Loucy (cell line): Measurements from ENCODE around the gene PIK3R5.
A peak's percentile ranks its signal among the peaks of the same experiment; 100 is the strongest.

ENCODE experiments used
- H2AFZ ChIP-seq: fragments of 200-600 bp; sonication (generic); 2 replicates; pipeline ENCODE4 v1.6.0; 2016; ENCODE audit warnings: antibody characterized with exemption, mild to moderate bottlenecking, low read length, moderate library complexity
- H3F3A ChIP-seq: fragments of 200-600 bp; 2 replicates; pipeline ENCODE4 v1.6.0; 2016; ENCODE audit warnings: antibody characterized with exemption, low read depth, mild to moderate bottlenecking
- H3K27me3 ChIP-seq: fragments of 200-600 bp; sonication (generic); 2 replicates; pipeline ENCODE4 v1.6.1; 2014; ENCODE audit warnings: low read length, mild to moderate bottlenecking; ENCODE audit not compliant: insufficient read depth, poor library complexity, severe bottlenecking
- H3K36me3 ChIP-seq: fragments of 200-600 bp; sonication (generic); 2 replicates; pipeline ENCODE4 v1.6.1; 2016; ENCODE audit warnings: low read length; ENCODE audit not compliant: insufficient read depth
- H3K4me1 ChIP-seq: fragments of 200-600 bp; sonication (generic); 2 replicates; pipeline ENCODE4 v1.5.1; 2014; ENCODE audit warnings: low read length, mild to moderate bottlenecking; ENCODE audit not compliant: insufficient read depth, poor library complexity, severe bottlenecking
- H3K4me2 ChIP-seq: fragments of 200-600 bp; sonication (generic); 2 replicates; pipeline ENCODE4 v1.6.0; 2014; ENCODE audit warnings: antibody characterized with exemption, low read length, low read depth, mild to moderate bottlenecking; ENCODE audit not compliant: poor library complexity, severe bottlenecking
- H3K4me3 ChIP-seq: fragments of 200-600 bp; sonication (generic); 2 replicates; pipeline ENCODE4 v1.5.1; 2014; ENCODE audit warnings: low read length, mild to moderate bottlenecking, mixed read lengths; ENCODE audit not compliant: poor library complexity, severe bottlenecking
- H3K79me2 ChIP-seq: fragments of 200-600 bp; sonication (generic); 2 replicates; pipeline ENCODE4 v1.6.1; 2014; ENCODE audit warnings: low read length; ENCODE audit not compliant: insufficient read depth
- H3K9ac ChIP-seq: fragments of 200-600 bp; sonication (generic); 2 replicates; pipeline ENCODE4 v1.6.0; 2014; ENCODE audit warnings: mild to moderate bottlenecking, low read depth, low read length, moderate library complexity; ENCODE audit not compliant: poor library complexity, severe bottlenecking
- H3K9me2 ChIP-seq: fragments of 200-600 bp; sonication (generic); replicated peaks from 2 replicates; pipeline ENCODE4 v1.6.1; 2016; ENCODE audit warnings: low read depth, low read length, mixed read lengths
- H3K9me3 ChIP-seq: fragments of 200-600 bp; sonication (generic); 2 replicates; pipeline ENCODE4 v1.6.1; 2014; ENCODE audit warnings: mild to moderate bottlenecking, antibody characterized with exemption, low read length, low read depth; ENCODE audit not compliant: insufficient read depth
- H4K20me1 ChIP-seq: fragments of 200-600 bp; sonication (generic); 2 replicates; pipeline ENCODE4 v1.6.0; 2014; ENCODE audit warnings: antibody characterized with exemption, low read length, mild to moderate bottlenecking; ENCODE audit not compliant: insufficient read depth, poor library complexity, severe bottlenecking
- EZH2phosphoT487 ChIP-seq: fragments of 200-600 bp; IDR thresholded peaks from 2 replicates; pipeline ENCODE4 v1.6.1; 2018; ENCODE audit warnings: antibody characterized with exemption, mild to moderate bottlenecking, moderate library complexity, borderline replicate concordance
- TF ChIP-seq, protein P1 (sequence below): fragments of 200-600 bp; sonication (generic); conservative IDR thresholded peaks from 2 replicates; pipeline ENCODE4 v1.5.1; 2014; ENCODE audit warnings: mild to moderate bottlenecking, antibody characterized with exemption, low read length

PIK3R5 gene

GRCh38 chr17:9009737-9010136 is 44.2 kb upstream of the PIK3R5 start:
- no peaks in the 10 kb centered on the region for H3F3A ChIP-seq
- TF ChIP-seq EZH2phosphoT487 = no peak
- TF ChIP-seq, protein P1, sequence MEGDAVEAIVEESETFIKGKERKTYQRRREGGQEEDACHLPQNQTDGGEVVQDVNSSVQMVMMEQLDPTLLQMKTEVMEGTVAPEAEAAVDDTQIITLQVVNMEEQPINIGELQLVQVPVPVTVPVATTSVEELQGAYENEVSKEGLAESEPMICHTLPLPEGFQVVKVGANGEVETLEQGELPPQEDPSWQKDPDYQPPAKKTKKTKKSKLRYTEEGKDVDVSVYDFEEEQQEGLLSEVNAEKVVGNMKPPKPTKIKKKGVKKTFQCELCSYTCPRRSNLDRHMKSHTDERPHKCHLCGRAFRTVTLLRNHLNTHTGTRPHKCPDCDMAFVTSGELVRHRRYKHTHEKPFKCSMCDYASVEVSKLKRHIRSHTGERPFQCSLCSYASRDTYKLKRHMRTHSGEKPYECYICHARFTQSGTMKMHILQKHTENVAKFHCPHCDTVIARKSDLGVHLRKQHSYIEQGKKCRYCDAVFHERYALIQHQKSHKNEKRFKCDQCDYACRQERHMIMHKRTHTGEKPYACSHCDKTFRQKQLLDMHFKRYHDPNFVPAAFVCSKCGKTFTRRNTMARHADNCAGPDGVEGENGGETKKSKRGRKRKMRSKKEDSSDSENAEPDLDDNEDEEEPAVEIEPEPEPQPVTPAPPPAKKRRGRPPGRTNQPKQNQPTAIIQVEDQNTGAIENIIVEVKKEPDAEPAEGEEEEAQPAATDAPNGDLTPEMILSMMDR = no peak
- no peaks in the 10 kb centered on the region for H4K20me1 ChIP-seq
- H3K9ac ChIP-seq = no peak overlapping the region
- no peaks in the 10 kb centered on the region for H3K36me3 ChIP-seq
- 0 out of 2 replicates have a peak overlapping the region, but pooled peaks have one; percentile 46 for H2AFZ ChIP-seq
- H3K4me1 ChIP-seq = no peaks in the 10 kb centered on the region
- H3K9me2 ChIP-seq = no peaks in the 10 kb centered on the region
- no peaks in the 10 kb centered on the region for H3K79me2 ChIP-seq
- H3K27me3 ChIP-seq = no peaks in the 10 kb centered on the region
- no peaks in the 10 kb centered on the region for H3K9me3 ChIP-seq
- no peak overlapping the region for H3K4me3 ChIP-seq
- H3K4me2 ChIP-seq = no peak overlapping the region

- Histone ChIP-seq H3K4me2 (no peak overlapping the region), H3K9me2 (no peaks in the 10 kb centered on the region), H3K27me3 (no peaks in the 10 kb centered on the region), H3K9ac (no peak overlapping the region), H3F3A (no peaks in the 10 kb centered on the region), H3K4me1 (no peaks in the 10 kb centered on the region), H3K79me2 (no peaks in the 10 kb centered on the region), H3K36me3 (no peaks in the 10 kb centered on the region), H2AFZ (no peak overlapping the region), H3K9me3 (no peaks in the 10 kb centered on the region), H3K4me3 (no peak overlapping the region), H4K20me1 (no peaks in the 10 kb centered on the region)
- no peak for TF ChIP-seq EZH2phosphoT487
- TF ChIP-seq, protein P1 = no peak
Measured at GRCh38 chr17:9009096-9009495, 43.6 kb upstream of the PIK3R5 start.

DNA sequence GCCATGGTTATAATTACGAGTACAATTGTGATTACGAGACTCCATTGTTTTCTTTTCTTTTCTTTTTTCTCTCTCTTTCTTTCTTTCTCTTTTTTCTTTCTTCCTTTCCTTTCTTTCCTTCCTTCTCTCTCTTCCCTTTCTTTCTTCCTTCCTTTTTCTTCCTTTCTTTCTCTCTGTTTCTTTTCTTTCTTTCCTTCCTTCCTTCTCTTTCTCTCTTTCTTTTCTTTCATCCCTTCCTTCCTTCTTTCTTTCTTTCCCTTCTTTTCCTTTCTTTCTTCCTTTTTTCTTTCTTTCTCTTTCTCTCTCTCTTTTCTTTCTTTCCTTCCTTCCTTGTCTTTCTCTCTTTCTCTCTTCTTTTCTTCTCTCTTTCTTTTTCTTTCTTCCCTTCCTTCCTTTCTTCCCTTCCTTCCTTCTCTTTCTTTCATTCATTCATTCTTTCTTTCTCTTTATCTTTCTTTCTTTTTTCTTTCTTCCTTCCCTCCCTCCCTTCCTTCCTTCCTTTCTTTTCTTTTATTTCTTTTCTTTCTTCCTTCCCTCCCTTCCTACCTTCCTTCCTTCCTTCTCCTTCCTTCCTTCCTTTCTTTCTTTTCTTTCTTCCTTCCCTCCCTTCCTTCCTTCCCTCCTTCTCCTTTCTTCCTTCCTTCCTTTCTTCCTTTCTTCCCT is 41.7 kb upstream of the PIK3R5 start:
- Histone ChIP-seq H3K9me2 (no peaks in the 10 kb centered on the region), H3K9ac (no peak overlapping the region), H3K4me2 (no peak overlapping the region), H3K79me2 (no peaks in the 10 kb centered on the region), H3K9me3 (no peaks in the 10 kb centered on the region), H3K4me1 (no peaks in the 10 kb centered on the region), H3F3A (no peaks in the 10 kb centered on the region), H3K4me3 (no peak overlapping the region), H4K20me1 (no peaks in the 10 kb centered on the region), H2AFZ (no peak overlapping the region), H3K36me3 (no peaks in the 10 kb centered on the region), H3K27me3 (no peaks in the 10 kb centered on the region)
- TF ChIP-seq EZH2phosphoT487 = no peak
- TF ChIP-seq, protein P1 = no peak
